Kidney epithelial cell (primary cell): ENCODE measurements around the gene CCDC8. TPM values are rescaled to one million over a fixed set of nuclear protein-coding genes. Genes with fewer than 3 reads are reported as not detected.

Experiments
- DNase-seq: peaks from one replicate; pipeline ENCODE4 v3.0.0-alpha.2; 2010; ENCODE audit warnings: low read depth
- H3K27me3 ChIP-seq: 2 replicates; pipeline ENCODE4 v1.6.0; 2011; ENCODE audit warnings: low read length; ENCODE audit not compliant: control insufficient read depth, insufficient read depth
- H3K36me3 ChIP-seq: 2 replicates; pipeline ENCODE4 v1.5.1; 2011; ENCODE audit warnings: low read length; ENCODE audit not compliant: control insufficient read depth, insufficient read depth
- H3K4me3 ChIP-seq: 2 replicates; pipeline ENCODE4 v1.5.1; 2011; ENCODE audit warnings: low read depth, mild to moderate bottlenecking, control low read depth, low read length
- CTCF ChIP-seq: IDR thresholded peaks from 2 replicates; pipeline ENCODE4 v1.5.1; 2011; ENCODE audit warnings: mild to moderate bottlenecking, moderate library complexity, low read length, control low read depth, inconsistent platforms; ENCODE audit not compliant: insufficient read depth, poor library complexity, severe bottlenecking
- total RNA-seq: library from RNA; depleted of rRNA; stranded (reverse); fragments of >200 nt; gene quantifications from 2 replicates; pipeline ENCODE4 v1.2.3, GENCODE V29; 2015

The CCDC8 gene
- total RNA-seq, 1 donor from 2014 or later: 21.8 TPM

- Histone ChIP-seq H3K27me3 (no peaks in the 10 kb centered on the region), H3K4me3 (no peak overlapping the region), H3K36me3 (peaks cover 2% of the 10 kb centered on the region)
- no peak for TF ChIP-seq CTCF
- no peak for DNase-seq
Measured at GRCh38 chr19:46391296-46392251, 21.8 kb downstream of the CCDC8 start.

- Histone ChIP-seq H3K36me3 (peaks cover 2% of the 10 kb centered on the region), H3K27me3 (no peaks in the 10 kb centered on the region), H3K4me3 (no peak overlapping the region)
- DNase-seq: no peak
- TF ChIP-seq CTCF: no peak
Measured at GRCh38 chr19:46390866-46391265, 22.5 kb downstream of the CCDC8 start.

DNA sequence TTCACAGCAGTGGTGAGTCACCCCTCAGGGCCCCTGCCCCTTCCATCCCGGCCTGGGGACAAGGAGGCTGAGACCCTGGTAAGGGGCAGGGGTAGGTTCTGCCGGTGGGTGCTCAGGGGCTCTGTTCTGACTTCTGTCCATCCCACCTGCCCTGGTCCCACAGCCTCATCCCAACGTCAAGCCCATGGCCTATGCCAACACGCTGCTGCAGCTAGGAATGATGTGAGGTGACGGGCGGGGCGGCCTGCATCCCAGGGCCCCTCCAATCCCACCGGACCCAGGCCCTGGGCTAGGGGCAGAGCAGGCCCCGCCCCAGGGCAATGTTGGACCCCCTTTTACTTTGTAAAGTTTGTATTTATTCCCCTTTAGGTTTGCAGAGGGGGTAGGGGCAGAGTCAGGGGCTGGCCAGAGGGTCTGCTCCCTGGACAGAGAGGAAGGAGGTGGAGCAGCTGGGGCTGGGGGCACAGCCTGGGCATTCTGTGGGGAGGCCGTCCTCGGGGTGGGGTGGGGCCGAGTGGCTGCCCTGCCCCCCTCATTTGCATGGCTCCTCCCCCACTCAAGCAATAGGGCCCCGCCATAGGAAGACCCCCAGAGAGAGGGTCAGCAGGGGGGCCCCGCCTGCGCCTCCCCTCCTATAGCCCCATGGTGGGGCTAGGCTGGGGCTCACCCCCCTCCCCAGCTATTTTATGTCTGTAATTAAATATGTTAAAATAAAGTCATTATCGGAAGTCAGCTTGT, 23.1 kb downstream of the CCDC8 start:
- Histone ChIP-seq H3K4me3 (no peak overlapping the region), H3K36me3 (peaks cover 2% of the 10 kb centered on the region), H3K27me3 (no peaks in the 10 kb centered on the region)
- no peak for TF ChIP-seq CTCF
- no peak for DNase-seq

DNA sequence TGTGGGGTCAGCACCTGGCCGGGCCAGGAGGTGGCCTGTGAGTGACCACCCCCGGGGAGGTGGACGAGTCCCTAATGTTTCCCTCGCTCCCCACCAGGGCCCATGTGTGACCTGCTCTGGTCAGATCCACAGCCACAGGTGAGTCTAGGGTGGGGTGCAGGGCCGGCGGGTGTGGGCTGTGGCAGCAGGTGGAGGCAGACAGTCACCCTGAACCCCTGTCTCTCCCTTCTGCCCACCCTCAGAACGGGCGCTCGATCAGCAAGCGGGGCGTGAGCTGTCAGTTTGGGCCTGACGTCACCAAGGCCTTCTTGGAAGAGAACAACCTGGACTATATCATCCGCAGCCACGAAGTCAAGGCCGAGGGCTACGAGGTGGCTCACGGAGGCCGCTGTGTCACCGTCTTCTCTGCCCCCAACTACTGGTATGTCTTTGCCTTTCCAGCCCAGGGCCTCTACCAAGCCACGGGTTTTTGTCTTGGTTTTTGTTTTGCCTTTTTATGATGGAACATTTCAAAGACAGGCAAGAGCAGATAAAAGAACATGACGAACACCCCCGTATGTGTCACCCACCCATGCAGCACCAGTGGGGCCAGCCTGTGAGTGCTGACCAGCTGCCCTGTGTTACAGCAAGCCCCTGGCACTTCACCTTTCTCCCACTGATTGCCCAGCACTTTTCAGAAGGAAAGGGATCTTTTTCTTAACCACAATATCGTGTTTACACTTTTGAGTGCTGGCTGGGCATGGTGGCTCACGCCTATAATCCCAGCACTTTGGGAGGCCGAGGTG, 24.9 kb downstream of the CCDC8 start:
- H3K36me3 ChIP-seq: peaks cover 5% of the 10 kb centered on the region
- DNase-seq: no peak
- TF ChIP-seq CTCF: no peak
- H3K27me3 ChIP-seq: no peaks in the 10 kb centered on the region
- no peak overlapping the region for H3K4me3 ChIP-seq

DNA sequence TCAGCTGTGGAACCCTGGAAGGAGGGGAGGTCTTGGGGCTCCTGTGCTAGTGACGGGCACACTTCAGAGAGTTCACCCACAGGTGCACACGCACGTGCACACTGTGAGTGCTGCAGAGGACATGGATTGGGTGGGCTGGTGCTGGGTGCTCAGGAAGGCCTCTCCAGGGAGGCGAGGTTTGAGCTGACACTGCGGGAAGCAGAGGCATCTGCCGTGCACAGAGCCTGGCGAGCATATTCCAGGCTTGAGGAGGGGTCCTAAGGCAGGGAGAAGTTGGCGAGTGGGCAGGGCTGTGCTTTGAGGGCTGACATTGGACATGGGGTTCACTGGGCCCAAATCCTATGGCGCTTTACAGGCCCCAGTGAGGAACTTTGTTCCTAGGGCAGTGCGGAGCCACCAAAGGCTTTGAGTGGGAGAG, 25.6 kb downstream of the CCDC8 start:
- TF ChIP-seq CTCF: no peak
- DNase-seq: no peak
- Histone ChIP-seq H3K36me3 (peaks cover 5% of the 10 kb centered on the region), H3K4me3 (no peak overlapping the region), H3K27me3 (no peaks in the 10 kb centered on the region)
